ENCODE data around the gene PROM2. TPM values are rescaled to one million over a fixed set of nuclear protein-coding genes. Genes with fewer than 3 reads are reported as not detected.

PROM2 gene
- total and polyA plus RNA-seq, 10 of the 15 experiments (the other 5 are each of a cell fraction or from before 2014, with no cell fraction given), result 0.01 to 0.04 TPM; not detected in 8

- no peaks in the 10 kb centered on the region for H3K9me3 ChIP-seq (replicated peaks; ENCODE audit: control insufficient read depth, insufficient read depth, low read length)
- ChIA-PET CTCF (no interaction called here), RAD21 (ENCODE audit: unreplicated experiment) (no interaction called here), POLR2A (no interaction called here), SMC1A (ENCODE audit: uncharacterized antibody, unreplicated experiment) (no interaction called here)
- BruUV-seq (replicated peaks), result no TSS peak
- H3K27ac ChIP-seq (ENCODE audit: control insufficient read depth, insufficient read depth), result no peak overlapping the region
- intact Hi-C loops (cut with micrococcal nuclease; ENCODE audit: unreplicated experiment) (no loop called here), in situ Hi-C loops (cut with MboI) (no loop called here)
- no peak overlapping the region for H2AFZ ChIP-seq (ENCODE audit: control insufficient read depth, low read depth, low read length)
- FAIRE-seq, result no peak
- no peaks in the 10 kb centered on the region for H3K36me3 ChIP-seq (ENCODE audit: control insufficient read depth in 2 of 2, insufficient read depth in 2 of 2, low read length in 1 of 2)
- H3K9ac ChIP-seq (ENCODE audit: control insufficient read depth, insufficient read depth, low read length), result no peak overlapping the region
- no peaks in the 10 kb centered on the region; a peak in 2 of 4 replicates for H3K27me3 ChIP-seq (replicated peaks in 1 of 2; ENCODE audit: control insufficient read depth in 2 of 2, insufficient read depth in 2 of 2, low read length in 1 of 2)
- no peak for DNase-seq (ENCODE audit: low read depth, low spot score)
- TF ChIP-seq YY1 (IDR thresholded peaks at IDR 0.05; ENCODE audit: low read depth, low read length) (no peak), MTA2 (IDR thresholded peaks at IDR 0.05; ENCODE audit: low read depth) (no peak), E4F1 (IDR thresholded peaks at IDR 0.05; ENCODE audit: borderline replicate concordance, partially characterized antibody) (no peak), WRNIP1 (IDR thresholded peaks at IDR 0.05; ENCODE audit: borderline replicate concordance, low read depth, low read length) (no peak), FOXK2 (IDR thresholded peaks at IDR 0.05) (no peak), TCF7 (IDR thresholded peaks at IDR 0.05; ENCODE audit: borderline replicate concordance) (no peak), STAT1 (conservative IDR thresholded peaks at IDR 0.05) (no peak), NR2C1 (IDR thresholded peaks at IDR 0.05) (no peak), CBX3 (IDR thresholded peaks at IDR 0.05; ENCODE audit: borderline replicate concordance, low read depth) (no peak), ZBTB4 (CRISPR knock-in tag; IDR thresholded peaks at IDR 0.05) (no peak), ZNF217 (IDR thresholded peaks at IDR 0.05) (no peak), IRF3 (IDR thresholded peaks at IDR 0.05) (no peak), TCF3 (IDR thresholded peaks at IDR 0.05; ENCODE audit: borderline replicate concordance, insufficient read depth, low read depth, low read length) (no peak), CREB1 (IDR thresholded peaks at IDR 0.05; ENCODE audit: low read depth) (no peak)
- no peaks in the 10 kb centered on the region for H3K4me1 ChIP-seq (ENCODE audit: control insufficient read depth, insufficient read depth, low read length)
- H4K20me1 ChIP-seq (ENCODE audit: control insufficient read depth, insufficient read depth), result no peaks in the 10 kb centered on the region; the same call in 1 of the 2 replicates
- no peaks in the 10 kb centered on the region for H3K79me2 ChIP-seq (ENCODE audit: control insufficient read depth, insufficient read depth, low read length)
- H3K4me3 ChIP-seq, result no peak overlapping the region
- 64% methylated on average over 4 of the region's 4 CpGs for WGBS (ENCODE audit: insufficient coverage, insufficient replicate concordance, low lambda C conversion rate, missing lambda C conversion rate)
- no peak for ATAC-seq
- no peak overlapping the region for H3K4me2 ChIP-seq (ENCODE audit: control insufficient read depth, insufficient read depth)
Observed at GRCh38 chr2:95301186-95301585, 26.9 kb downstream of the PROM2 start.
